HG03095 (cell line): ENCODE data around the gene AOC2.
A peak's percentile ranks its signal among the peaks of the same experiment; 100 is the strongest.
"Not testable (repeated sequence)": the region's sequence is repeated elsewhere in the genome, so short reads cannot be mapped to it uniquely, and the experiment has no call there.

Experiments used
- ATAC-seq: cut with Tn5 transposase; IDR thresholded peaks from one replicate; pipeline ENCODE4 v1.9.1; 2021; ENCODE audit warnings: moderate library complexity; ENCODE audit not compliant: unreplicated experiment

The AOC2 gene

DNA sequence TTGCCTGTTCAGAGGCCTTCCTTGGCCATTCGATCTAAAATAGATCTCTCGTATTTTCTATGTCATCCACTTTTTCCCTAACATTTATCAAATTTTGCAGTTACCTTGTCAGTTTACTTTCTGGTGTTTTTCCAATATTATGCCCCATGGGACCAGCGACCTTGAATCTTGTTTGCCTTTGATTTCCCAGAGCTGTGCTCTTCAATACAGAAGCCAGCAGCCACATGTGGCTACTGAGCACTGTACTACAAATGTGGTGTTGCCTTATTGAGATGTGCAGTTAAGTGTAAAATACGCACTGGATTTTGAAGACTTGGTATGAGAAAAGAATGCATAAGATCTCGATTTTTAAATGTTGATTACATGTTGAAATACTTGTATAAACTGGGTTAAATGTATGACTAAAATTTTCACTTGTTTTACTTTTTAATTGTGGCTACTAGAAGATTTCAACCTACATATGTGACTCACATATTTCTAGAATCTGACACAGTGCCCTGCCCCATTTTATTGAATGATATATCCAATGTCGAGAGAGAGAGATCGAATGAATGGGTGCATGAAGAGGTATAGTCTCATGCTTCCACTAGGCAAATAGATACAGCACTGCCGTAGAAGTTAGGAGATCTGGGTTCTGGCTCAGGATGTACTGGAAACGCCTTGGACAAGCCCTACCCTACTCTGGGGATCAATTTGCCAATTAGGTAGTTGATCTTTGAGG lies 12.0 kb upstream of the AOC2 start:
- ATAC-seq, result no peak

DNA sequence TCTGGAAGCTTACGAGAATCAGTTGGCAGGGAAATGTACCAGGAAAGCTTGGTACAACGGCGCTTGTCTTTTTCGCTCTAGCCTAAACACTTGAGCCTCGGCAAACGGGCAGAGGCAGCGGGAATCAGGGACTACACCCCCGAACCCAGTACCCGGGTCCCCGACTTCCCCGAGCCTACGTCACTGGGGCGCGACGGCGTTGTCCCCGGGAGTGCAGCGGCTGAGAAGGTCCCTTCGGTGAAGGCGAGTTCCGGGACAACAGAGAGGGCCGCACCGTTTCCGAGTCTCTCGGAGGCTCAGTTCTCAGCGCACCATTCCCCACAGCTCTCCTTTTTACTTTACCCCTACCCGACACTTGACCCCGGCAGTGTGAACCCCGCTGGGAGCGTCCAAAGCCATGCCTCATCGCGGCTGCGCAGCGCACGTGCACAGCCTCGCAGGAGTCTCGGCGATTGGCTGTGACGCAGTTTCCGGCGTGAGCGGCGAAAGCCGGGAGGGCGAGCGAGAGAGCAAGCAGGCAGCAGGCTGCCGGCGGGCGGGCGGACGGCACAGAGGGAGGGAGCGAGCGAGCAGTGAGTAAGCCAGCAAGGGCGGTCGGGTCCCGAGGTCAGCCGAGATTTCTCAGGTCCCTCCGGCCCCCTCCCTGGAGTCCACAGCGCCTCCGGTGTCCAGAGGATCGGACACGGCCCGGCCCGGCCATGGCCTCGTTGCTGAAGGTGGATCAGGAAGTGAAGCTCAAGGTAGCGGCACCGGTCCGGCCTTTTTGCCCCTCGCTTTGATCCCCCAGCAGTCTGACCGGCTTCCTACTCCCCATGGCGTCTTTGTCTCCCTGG lies 11.2 kb upstream of the AOC2 start, which contains the start of gene PSME3:
Gene PSME3, plus strand, starts transcription at position 464 of the 833 bp plus-strand sequence. Its CDS starts 235 bp downstream, at position 699.
- ATAC-seq, result peak; percentile 70

DNA sequence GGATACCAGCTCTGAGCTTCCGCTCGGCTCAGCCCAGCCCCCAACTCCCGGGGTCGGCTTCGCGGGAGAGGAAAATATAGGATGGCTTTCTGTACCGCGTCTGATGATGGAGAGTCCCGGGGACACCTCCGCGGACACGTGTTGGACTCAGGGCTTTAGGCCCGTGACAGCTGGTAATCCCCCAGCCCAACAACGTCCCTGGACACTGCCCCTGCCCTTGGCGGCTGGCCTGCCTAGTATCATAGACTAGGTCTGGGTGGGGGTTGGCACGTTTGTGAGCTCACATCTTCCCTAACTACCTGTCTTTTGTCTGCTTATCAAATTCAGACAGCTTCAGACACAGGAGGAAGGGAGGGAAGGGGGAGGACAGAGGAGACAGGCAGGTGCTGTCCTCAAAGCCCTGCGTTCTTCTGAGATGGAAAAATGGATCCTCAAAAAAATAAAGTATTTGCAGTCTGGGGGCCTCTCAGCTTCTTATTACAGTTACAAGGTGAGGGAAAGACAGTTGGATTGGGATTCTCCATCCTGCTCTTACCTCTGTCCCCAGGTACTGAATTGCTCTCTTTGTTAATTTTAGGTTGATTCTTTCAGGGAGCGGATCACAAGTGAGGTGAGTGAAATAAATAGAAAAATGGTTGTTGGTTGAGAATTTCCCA lies 10.5 kb upstream of the AOC2 start:
- ATAC-seq, result peak; percentile 13

DNA sequence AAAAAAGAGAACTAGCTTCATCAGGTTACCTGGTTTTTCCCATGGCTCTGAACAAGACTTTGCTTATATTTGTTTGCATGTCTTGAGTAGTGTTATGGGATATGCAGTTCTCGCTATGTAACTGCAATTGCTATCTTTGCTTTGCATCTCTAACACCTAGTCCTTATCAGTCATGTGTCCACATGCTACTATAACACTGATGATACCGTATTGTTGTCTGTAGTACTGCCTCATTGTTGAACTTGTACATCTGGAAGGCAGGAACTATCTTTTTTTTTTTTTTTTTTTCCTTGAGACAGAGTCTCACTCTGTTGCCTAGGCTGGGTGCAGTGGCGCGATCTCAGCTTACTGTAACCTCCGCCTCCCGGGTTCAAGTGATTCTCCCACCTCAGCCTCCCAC lies 8.6 kb upstream of the AOC2 start:
- ATAC-seq, result no peak

DNA sequence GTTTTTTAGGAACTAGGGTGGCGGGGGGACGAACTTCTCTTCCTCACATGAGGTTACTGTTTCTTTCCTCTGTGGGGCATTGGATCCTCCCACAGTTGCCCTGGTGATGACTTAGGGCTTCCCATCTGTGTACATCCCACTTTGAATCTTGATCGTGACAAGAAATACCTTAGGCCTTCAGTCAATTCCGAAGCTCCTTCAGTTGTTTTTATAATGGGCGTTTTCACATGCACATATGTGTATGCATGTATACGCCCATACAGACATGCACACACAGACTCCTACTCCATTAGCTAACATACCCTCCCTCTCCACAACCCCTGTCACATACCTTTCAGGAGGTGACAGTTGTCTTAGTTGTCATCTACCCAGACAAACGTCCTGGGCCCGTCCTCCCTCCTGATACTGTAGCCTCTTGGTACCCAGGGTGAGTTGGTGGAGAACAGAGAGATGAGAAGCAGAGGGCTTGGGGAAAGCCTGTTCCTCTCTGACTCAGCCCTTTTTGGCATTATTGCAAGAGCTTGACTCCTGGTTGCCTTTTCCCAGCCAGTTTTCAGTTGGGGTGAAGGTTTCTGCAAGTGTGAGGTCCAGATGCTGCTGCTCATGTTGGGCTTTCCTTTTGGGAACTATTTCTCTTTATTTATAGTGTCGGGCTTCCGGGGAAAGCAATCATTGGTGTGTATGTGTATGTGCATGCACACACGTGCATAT lies 2.2 kb upstream of the AOC2 start:
- ATAC-seq, result no peak

DNA sequence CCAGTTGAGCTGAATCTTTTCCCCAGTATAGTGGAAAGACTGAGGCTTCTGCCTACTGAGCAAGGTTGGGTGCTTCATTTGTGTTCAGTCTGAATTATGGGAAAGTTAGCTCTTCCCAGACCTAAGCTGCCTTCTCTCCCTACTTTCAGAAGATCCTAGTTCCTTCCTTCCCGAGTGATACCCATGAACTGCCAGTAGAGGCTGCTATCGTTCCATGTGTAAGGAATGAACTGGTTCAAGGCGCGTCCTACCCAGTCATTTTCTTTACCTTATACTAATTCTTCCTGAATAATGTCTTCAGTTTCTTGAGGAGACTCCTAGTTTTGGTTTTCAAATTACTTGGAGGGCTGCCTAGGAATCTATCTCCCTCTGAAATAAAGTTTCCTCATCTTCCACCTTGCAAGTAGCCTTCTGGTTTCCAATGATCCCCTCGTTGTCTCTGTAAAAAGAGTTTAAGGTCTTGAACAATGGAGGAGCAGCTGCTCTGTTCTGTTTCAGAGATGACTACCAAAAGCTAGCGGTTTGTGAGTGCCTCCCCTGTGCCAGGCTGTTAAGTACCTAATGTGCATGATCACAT lies 934 bp upstream of the AOC2 start:
- ATAC-seq, result no peak

DNA sequence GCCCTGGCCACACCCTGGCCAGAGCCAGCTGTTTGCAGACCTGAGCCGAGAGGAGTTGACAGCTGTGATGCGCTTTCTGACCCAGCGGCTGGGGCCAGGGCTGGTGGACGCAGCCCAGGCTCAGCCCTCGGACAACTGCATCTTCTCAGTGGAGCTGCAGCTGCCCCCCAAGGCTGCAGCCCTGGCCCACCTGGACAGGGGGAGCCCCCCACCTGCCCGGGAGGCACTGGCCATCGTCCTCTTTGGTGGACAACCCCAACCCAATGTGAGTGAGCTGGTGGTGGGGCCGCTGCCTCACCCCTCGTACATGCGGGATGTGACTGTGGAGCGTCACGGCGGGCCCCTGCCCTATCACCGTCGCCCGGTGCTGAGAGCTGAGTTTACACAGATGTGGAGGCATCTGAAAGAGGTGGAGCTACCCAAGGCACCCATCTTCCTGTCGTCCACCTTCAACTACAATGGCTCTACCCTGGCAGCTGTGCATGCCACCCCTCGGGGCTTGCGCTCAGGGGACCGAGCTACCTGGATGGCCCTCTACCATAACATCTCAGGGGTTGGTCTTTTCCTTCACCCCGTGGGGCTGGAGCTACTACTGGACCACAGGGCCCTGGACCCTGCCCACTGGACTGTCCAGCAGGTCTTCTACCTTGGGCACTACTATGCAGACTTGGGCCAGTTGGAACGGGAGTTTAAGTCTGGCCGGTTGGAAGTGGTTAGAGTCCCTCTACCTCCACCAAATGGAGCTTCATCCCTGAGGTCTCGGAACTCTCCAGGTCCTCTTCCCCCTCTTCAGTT lies 578 bp downstream of the AOC2 start:
- no peak for ATAC-seq

DNA sequence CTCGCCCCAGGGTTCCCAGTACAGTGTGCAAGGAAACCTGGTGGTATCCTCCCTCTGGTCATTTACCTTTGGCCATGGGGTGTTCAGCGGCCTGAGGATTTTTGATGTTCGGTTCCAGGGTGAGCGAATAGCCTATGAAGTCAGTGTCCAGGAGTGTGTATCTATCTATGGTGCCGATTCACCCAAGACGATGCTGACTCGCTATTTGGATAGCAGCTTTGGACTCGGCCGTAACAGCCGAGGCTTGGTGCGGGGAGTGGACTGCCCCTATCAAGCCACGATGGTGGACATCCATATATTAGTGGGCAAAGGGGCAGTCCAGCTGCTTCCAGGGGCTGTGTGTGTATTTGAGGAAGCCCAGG lies 1.2 kb downstream of the AOC2 start:
- no peak for ATAC-seq

DNA sequence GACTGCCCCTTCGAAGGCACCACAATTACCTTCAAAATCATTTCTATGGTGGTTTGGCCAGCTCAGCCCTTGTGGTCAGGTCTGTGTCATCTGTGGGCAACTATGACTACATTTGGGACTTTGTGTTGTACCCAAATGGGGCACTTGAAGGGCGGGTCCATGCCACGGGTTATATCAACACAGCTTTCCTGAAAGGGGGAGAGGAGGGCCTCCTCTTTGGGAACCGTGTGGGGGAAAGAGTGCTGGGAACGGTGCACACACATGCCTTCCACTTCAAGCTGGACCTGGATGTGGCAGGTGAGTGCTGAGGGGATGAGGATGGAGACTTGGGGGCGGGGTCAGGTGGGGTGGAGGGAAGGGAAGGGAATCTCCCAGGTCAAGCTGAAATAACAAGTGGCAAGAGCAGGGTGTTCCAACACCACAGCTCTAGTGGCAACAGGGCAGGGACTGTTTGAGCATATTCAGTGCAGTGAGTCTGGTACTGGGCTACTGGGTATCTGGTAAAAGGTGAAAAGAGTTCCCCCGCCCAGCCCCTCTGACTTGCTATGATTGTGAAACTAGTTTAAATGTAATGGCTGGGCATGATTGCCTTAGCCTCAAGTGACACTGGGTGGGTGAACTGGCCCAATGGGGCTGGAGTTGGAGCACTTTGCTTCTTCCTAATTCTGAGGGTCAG lies 1.7 kb downstream of the AOC2 start:
- no peak for ATAC-seq

DNA sequence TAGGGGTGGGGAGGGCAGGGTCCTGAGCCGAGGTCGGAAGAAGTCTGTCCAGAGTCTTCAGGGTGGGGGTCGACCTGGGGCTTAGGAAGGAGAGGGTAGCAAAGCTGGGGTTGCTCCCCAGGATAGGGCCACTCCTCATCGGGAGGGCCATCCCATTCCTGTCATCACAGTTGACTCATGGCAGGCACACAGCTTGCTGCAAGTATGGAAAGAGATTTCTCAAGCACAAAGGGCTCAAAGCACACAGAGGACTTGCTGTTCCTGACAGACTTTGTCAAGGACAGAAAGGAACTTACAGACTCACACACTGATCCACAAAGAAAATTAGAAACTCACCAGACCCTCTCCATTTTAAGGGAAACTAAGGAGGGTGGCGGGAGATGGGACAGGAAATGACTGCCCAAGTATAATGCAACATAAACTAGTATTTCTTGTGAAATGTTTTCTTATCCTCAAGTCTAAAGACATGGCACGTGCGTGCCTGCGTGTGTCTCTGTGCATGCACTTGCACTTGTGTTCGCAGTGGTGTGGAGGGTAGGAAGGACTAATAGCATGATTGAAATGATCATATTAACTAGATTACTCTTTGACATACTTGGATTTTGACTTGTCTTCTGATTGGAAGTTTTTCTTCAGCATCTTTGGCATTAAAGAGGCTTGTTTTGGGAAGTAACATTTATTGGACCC lies 2.4 kb downstream of the AOC2 start:
- ATAC-seq, result no peak

DNA sequence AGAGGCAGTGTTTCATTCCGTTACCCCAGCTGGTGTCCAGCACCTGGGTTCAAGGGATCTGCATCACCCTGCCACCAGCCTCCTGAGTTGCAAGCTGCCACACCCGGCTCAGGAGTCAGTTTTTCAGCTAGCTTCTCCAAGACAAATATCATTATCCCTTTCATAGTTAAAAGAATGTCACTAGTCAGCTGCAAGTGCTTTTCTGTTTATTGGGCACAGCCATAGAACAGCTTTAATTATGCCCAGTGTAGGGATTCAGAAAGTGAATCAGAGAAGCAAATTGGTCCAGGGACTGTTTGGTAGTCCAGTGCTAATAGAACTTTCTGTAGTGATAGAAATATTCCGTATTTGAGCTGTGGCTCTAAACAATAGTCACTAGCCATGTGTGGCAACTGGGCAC lies 3.7 kb downstream of the AOC2 start:
- ATAC-seq, result no peak

DNA sequence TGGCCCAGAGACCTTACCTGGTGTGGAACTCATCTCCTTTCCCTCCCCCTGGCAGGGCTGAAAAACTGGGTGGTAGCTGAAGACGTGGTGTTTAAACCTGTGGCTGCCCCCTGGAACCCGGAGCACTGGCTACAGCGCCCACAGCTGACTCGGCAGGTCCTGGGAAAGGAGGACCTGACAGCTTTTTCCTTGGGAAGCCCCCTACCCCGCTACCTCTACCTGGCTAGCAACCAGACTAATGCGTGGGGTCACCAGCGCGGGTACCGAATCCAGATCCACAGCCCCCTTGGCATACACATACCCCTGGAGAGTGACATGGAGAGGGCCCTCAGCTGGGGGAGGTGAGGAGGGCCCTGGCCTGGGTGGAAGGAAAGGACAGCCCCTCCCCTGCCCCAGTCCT lies 4.7 kb downstream of the AOC2 start:
- ATAC-seq, result no peak

DNA sequence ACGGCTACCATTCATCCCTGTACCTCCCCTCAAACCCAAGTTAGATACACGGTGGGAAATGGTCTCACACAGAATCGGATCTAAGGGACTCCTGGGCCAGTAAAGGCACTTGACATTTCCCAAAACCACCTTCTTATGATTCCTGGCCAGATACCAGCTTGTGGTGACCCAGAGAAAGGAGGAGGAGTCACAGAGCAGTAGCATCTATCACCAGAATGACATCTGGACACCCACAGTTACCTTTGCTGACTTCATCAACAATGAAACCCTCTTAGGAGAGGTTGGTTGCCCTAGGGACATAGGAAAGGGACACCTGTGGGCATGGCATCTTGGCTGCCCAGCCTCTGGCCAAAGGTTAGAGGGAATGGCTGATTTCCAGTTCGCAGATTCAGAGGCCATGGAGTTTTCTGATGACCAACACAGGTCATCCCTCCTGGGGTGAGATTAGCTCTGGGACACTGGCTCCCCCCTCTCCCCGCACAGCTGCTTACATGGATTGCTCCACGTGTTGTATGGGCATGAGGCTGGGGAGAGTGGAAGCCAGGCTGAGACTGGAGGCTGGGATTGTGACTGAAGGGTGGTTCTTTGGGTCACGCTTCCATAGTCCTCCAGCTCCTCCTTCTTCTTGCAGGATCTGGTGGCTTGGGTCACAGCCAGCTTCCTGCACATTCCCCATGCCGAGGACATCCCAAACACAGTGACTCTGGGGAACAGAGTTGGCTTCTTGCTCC lies 5.2 kb downstream of the AOC2 start:
- no peak for ATAC-seq

DNA sequence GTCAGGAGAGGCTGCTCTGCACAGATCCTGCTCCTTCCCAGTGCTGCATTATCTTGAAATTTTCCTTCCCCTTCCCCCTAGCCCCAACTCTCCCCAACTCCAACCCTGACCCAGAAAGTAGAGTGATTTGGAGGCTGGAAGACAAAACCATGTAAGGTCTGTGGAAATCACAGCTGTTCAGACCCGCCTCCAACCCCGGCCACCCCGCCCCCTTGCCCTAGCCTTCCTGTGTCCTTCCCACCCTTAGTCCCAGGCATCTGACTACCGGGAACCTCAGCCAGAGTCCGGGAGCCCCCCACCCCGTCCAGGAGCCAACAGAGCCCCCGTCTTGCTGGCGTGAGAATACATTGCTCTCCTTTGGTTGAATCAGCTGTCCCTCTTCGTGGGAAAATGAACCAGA lies 6.6 kb downstream of the AOC2 start, which contains the start of gene AOC3:
Gene AOC3, plus strand, starts transcription at position 246 of the 400 bp plus-strand sequence. Its CDS starts 145 bp downstream, at position 391.
- no peak for ATAC-seq

DNA sequence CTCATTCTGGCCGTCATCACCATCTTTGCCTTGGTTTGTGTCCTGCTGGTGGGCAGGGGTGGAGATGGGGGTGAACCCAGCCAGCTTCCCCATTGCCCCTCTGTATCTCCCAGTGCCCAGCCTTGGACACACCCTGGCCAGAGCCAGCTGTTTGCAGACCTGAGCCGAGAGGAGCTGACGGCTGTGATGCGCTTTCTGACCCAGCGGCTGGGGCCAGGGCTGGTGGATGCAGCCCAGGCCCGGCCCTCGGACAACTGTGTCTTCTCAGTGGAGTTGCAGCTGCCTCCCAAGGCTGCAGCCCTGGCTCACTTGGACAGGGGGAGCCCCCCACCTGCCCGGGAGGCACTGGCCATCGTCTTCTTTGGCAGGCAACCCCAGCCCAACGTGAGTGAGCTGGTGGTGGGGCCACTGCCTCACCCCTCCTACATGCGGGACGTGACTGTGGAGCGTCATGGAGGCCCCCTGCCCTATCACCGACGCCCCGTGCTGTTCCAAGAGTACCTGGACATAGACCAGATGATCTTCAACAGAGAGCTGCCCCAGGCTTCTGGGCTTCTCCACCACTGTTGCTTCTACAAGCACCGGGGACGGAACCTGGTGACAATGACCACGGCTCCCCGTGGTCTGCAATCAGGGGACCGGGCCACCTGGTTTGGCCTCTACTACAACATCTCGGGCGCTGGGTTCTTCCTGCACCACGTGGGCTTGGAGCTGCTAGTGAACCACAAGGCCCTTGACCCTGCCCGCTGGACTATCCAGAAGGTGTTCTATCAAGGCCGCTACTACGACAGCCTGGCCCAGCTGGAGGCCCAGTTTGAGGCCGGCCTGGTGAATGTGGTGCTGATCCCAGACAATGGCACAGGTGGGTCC lies 7.2 kb downstream of the AOC2 start:
- ATAC-seq, result not testable (repeated sequence)

DNA sequence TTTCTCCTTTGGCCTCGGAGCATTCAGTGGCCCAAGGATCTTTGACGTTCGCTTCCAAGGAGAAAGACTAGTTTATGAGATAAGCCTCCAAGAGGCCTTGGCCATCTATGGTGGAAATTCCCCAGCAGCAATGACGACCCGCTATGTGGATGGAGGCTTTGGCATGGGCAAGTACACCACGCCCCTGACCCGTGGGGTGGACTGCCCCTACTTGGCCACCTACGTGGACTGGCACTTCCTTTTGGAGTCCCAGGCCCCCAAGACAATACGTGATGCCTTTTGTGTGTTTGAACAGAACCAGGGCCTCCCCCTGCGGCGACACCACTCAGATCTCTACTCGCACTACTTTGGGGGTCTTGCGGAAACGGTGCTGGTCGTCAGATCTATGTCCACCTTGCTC lies 8.0 kb downstream of the AOC2 start:
- ATAC-seq, result no peak

DNA sequence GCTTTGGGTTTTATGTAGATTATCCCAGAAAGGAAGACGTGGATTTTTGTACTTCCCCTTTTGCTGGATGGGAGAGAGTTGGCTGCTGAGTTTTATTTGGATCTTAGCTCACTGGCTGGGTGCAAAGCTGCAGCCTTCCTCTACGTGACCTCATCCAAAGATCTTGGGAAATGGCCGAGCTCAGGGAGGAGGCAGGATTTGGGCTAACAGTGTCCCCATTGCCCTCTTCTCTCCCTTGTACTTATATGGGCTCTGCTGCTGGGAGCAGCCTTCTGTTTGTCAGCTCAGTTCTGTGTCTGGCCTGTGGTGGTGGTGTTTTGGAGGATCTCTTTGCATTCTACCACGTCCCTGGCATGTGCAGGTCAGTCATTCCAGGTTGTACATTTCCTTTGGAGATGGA lies 8.6 kb downstream of the AOC2 start:
- no peak for ATAC-seq
